HEK293 (cell line): ENCODE measurements around the gene PLEKHG2.
A peak's percentile ranks its signal among the peaks of the same experiment; 100 is the strongest.

Experiments
- GFI1B ChIP-seq: fragments of 450-650 bp; formaldehyde crosslinking; IDR thresholded peaks from 2 replicates; pipeline ENCODE4 v1.5.1; 2016; ENCODE audit warnings: missing biosample characterization, missing genetic modification characterization
- KLF9 ChIP-seq: fragments of 450-650 bp; formaldehyde crosslinking; IDR thresholded peaks from 2 replicates; pipeline ENCODE4 v1.5.1; 2016; ENCODE audit warnings: missing biosample characterization, missing genetic modification characterization, low read depth
- PRDM2 ChIP-seq: fragments of 450-650 bp; formaldehyde crosslinking; IDR thresholded peaks from 2 replicates; pipeline ENCODE4 v1.5.1; 2016; ENCODE audit warnings: missing biosample characterization, missing genetic modification characterization, borderline replicate concordance
- SCRT2 ChIP-seq: fragments of 450-650 bp; formaldehyde crosslinking; IDR thresholded peaks from 2 replicates; pipeline ENCODE4 v1.5.1; 2016; ENCODE audit warnings: missing biosample characterization, missing genetic modification characterization
- SETDB1 ChIP-seq: IDR thresholded peaks from one replicate; pipeline ENCODE4 v1.6.1; 2017; ENCODE audit warnings: mild to moderate bottlenecking, low read length, moderate library complexity, mixed read lengths; ENCODE audit not compliant: insufficient read length
- ZBTB44 ChIP-seq: fragments of 450-650 bp; IDR thresholded peaks from 2 replicates; pipeline ENCODE4 v1.5.1; 2018; ENCODE audit warnings: missing biosample characterization, mild to moderate bottlenecking, missing genetic modification characterization
- ZBTB48 ChIP-seq: fragments of 450-650 bp; formaldehyde crosslinking; IDR thresholded peaks from 2 replicates; pipeline ENCODE4 v1.5.1; 2016; ENCODE audit warnings: missing biosample characterization, missing genetic modification characterization
- ZNF10 ChIP-seq: fragments of 450-650 bp; formaldehyde crosslinking; IDR thresholded peaks from 2 replicates; pipeline ENCODE4 v1.5.1; 2017; ENCODE audit warnings: missing biosample characterization, missing genetic modification characterization
- ZNF121 ChIP-seq: fragments of 450-650 bp; formaldehyde crosslinking; IDR thresholded peaks from 2 replicates; pipeline ENCODE4 v1.5.1; 2016; ENCODE audit warnings: missing biosample characterization, missing genetic modification characterization
- ZNF157 ChIP-seq: fragments of 450-650 bp; formaldehyde crosslinking; IDR thresholded peaks from 2 replicates; pipeline ENCODE4 v1.5.1; 2016; ENCODE audit warnings: missing biosample characterization, missing genetic modification characterization
- ZNF433 ChIP-seq: fragments of 450-650 bp; formaldehyde crosslinking; IDR thresholded peaks from 2 replicates; pipeline ENCODE4 v1.5.1; 2016; ENCODE audit warnings: missing biosample characterization, missing genetic modification characterization, low read depth
- ZNF560 ChIP-seq: fragments of 450-650 bp; formaldehyde crosslinking; IDR thresholded peaks from 2 replicates; pipeline ENCODE4 v1.5.1; 2017; ENCODE audit warnings: missing biosample characterization, missing genetic modification characterization, borderline replicate concordance
- ZNF624 ChIP-seq: fragments of 450-650 bp; formaldehyde crosslinking; IDR thresholded peaks from 2 replicates; pipeline ENCODE4 v1.5.1; 2017; ENCODE audit warnings: missing biosample characterization, missing genetic modification characterization
- ZNF654 ChIP-seq: fragments of 450-650 bp; formaldehyde crosslinking; IDR thresholded peaks from 2 replicates; pipeline ENCODE4 v1.5.1; 2016; ENCODE audit warnings: low read depth, missing biosample characterization, missing genetic modification characterization
- ZNF707 ChIP-seq: fragments of 450-650 bp; formaldehyde crosslinking; IDR thresholded peaks from 2 replicates; pipeline ENCODE4 v1.5.1; 2016; ENCODE audit warnings: missing biosample characterization, missing genetic modification characterization
- ZNF76 ChIP-seq: fragments of 450-650 bp; formaldehyde crosslinking; IDR thresholded peaks from 2 replicates; pipeline ENCODE4; 2016; ENCODE audit warnings: low read depth, missing biosample characterization, missing genetic modification characterization, borderline replicate concordance
- ZSCAN23 ChIP-seq: fragments of 450-650 bp; formaldehyde crosslinking; IDR thresholded peaks from 2 replicates; pipeline ENCODE4 v1.5.1; 2016; ENCODE audit warnings: missing biosample characterization, missing genetic modification characterization
- TF ChIP-seq, protein P1 (sequence below): fragments of 450-650 bp; formaldehyde crosslinking; IDR thresholded peaks from 2 replicates; pipeline ENCODE4 v1.5.1; 2016; ENCODE audit warnings: missing biosample characterization, missing genetic modification characterization
- TF ChIP-seq, protein P2 (sequence below): fragments of 450-650 bp; formaldehyde crosslinking; IDR thresholded peaks from 2 replicates; pipeline ENCODE4 v1.5.1; 2016; ENCODE audit warnings: missing biosample characterization, missing genetic modification characterization
- TF ChIP-seq, protein P3 (sequence below): fragments of 450-650 bp; formaldehyde crosslinking; conservative IDR thresholded peaks from 2 replicates; pipeline ENCODE4 v1.5.1; 2016; ENCODE audit warnings: low read depth, missing biosample characterization, missing genetic modification characterization
- TF ChIP-seq, protein P4 (sequence below): fragments of 450-650 bp; formaldehyde crosslinking; IDR thresholded peaks from 2 replicates; pipeline ENCODE4 v1.5.1; 2017; ENCODE audit warnings: missing biosample characterization, mild to moderate bottlenecking, missing genetic modification characterization, moderate library complexity

Gene PLEKHG2

DNA sequence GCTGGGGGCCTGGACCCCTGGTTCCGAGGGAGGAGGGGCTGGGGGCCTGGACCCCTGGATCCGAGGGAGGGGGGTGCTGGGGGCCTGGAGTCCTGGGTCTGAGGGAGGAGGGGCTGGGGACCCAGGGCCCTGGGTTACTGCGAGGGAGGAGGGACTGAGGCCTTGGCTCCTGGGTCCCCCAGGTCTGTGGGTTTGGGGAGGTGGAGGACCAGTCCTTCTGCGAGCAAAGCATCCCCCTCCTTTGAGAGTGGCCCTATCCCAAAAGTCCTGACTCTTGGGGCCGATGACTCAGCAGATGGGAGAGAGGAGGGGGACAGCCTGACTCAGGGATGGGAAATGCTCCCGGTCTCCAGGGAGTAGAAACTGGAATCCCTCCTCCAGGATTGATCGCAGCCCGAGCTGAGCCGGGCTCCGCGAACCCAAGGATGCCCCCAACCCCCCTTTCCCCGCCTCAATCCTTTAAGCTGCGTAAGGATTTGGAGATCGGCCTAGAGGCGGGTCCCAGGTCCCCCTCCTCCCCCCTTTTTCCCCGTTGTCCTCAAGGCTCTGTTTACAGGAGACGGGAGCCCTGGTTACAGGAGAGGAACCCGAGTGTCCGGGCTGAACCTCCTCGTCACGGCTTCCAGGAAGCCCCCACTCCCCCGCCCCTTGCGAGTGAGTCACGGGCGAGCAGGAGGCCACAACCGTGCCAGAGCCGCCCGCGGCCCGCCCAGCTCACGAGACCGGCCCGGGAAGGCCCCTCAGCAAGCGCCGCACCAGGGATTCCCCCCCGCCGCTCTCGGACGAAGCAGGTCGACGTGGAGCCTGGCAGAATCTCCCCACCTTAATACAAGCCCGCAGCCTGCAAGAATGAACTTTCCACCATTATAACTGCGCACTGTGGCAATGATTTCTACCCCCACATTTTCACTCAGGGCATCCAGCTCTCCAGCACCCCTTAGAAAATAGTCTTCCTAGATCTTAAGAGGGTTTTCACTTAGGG, 8.8 kb upstream of the PLEKHG2 start (continued):
- TF ChIP-seq, protein P1, sequence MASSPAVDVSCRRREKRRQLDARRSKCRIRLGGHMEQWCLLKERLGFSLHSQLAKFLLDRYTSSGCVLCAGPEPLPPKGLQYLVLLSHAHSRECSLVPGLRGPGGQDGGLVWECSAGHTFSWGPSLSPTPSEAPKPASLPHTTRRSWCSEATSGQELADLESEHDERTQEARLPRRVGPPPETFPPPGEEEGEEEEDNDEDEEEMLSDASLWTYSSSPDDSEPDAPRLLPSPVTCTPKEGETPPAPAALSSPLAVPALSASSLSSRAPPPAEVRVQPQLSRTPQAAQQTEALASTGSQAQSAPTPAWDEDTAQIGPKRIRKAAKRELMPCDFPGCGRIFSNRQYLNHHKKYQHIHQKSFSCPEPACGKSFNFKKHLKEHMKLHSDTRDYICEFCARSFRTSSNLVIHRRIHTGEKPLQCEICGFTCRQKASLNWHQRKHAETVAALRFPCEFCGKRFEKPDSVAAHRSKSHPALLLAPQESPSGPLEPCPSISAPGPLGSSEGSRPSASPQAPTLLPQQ (tag by site-specific recombination) = peak; percentile 84
- TF ChIP-seq SETDB1 = no peak
- no peak for TF ChIP-seq ZNF560 (tag by site-specific recombination)
- TF ChIP-seq GFI1B (tag by site-specific recombination) = 0 out of 2 replicates have a peak, but pooled peaks have one; percentile 12
- TF ChIP-seq ZNF433 = no peak
- no peak for TF ChIP-seq ZNF624 (tag by site-specific recombination)
- TF ChIP-seq ZSCAN23 (tag by site-specific recombination) = 0 out of 2 replicates have a peak, but pooled peaks have one; percentile 28
- TF ChIP-seq ZBTB44 (tag by site-specific recombination) = no peak
- TF ChIP-seq ZNF707 (tag by site-specific recombination) = no peak
- no peak for TF ChIP-seq PRDM2
- 0 out of 2 replicates have a peak, but pooled peaks have one; percentile 18 for TF ChIP-seq ZNF10 (tag by site-specific recombination)
- TF ChIP-seq KLF9 (tag by site-specific recombination) = peak; percentile 73
- no peak; the same call in 1 of the 2 replicates for TF ChIP-seq ZNF654 (tag by site-specific recombination)
- TF ChIP-seq ZBTB48 (tag by site-specific recombination) = peak; percentile 65
- no peak for TF ChIP-seq SCRT2 (tag by site-specific recombination)
- TF ChIP-seq, protein P2, sequence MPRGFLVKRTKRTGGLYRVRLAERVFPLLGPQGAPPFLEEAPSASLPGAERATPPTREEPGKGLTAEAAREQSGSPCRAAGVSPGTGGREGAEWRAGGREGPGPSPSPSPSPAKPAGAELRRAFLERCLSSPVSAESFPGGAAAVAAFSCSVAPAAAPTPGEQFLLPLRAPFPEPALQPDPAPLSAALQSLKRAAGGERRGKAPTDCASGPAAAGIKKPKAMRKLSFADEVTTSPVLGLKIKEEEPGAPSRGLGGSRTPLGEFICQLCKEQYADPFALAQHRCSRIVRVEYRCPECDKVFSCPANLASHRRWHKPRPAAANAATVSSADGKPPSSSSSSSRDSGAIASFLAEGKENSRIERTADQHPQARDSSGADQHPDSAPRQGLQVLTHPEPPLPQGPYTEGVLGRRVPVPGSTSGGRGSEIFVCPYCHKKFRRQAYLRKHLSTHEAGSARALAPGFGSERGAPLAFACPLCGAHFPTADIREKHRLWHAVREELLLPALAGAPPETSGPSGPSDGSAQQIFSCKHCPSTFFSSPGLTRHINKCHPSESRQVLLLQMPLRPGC (tag by site-specific recombination) = peak; percentile 86
- TF ChIP-seq, protein P3, sequence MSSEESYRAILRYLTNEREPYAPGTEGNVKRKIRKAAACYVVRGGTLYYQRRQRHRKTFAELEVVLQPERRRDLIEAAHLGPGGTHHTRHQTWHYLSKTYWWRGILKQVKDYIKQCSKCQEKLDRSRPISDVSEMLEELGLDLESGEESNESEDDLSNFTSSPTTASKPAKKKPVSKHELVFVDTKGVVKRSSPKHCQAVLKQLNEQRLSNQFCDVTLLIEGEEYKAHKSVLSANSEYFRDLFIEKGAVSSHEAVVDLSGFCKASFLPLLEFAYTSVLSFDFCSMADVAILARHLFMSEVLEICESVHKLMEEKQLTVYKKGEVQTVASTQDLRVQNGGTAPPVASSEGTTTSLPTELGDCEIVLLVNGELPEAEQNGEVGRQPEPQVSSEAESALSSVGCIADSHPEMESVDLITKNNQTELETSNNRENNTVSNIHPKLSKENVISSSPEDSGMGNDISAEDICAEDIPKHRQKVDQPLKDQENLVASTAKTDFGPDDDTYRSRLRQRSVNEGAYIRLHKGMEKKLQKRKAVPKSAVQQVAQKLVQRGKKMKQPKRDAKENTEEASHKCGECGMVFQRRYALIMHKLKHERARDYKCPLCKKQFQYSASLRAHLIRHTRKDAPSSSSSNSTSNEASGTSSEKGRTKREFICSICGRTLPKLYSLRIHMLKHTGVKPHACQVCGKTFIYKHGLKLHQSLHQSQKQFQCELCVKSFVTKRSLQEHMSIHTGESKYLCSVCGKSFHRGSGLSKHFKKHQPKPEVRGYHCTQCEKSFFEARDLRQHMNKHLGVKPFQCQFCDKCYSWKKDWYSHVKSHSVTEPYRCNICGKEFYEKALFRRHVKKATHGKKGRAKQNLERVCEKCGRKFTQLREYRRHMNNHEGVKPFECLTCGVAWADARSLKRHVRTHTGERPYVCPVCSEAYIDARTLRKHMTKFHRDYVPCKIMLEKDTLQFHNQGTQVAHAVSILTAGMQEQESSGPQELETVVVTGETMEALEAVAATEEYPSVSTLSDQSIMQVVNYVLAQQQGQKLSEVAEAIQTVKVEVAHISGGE (tag by site-specific recombination) = no peak; the same call in 1 of the 2 replicates
- TF ChIP-seq ZNF76 = peak; percentile 84
- no peak for TF ChIP-seq ZNF157 (tag by site-specific recombination)
- TF ChIP-seq ZNF121 = no peak
- TF ChIP-seq, protein P4, sequence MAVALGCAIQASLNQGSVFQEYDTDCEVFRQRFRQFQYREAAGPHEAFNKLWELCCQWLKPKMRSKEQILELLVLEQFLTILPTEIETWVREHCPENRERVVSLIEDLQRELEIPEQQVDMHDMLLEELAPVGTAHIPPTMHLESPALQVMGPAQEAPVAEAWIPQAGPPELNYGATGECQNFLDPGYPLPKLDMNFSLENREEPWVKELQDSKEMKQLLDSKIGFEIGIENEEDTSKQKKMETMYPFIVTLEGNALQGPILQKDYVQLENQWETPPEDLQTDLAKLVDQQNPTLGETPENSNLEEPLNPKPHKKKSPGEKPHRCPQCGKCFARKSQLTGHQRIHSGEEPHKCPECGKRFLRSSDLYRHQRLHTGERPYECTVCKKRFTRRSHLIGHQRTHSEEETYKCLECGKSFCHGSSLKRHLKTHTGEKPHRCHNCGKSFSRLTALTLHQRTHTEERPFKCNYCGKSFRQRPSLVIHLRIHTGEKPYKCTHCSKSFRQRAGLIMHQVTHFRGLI (tag by site-specific recombination) = peak; percentile 66
